GM21526 (cell line): ENCODE measurements around the gene SFMBT2.
A peak's percentile ranks its signal among the peaks of the same experiment; 100 is the strongest.

Source experiments
- ATAC-seq: cut with Tn5 transposase; IDR thresholded peaks from one replicate; pipeline ENCODE4 v1.9.1; 2021; ENCODE audit warnings: moderate library complexity; ENCODE audit not compliant: unreplicated experiment, low FRiP score

The SFMBT2 gene

GRCh38 chr10:7426349-7426748 lies 15.5 kb upstream of the SFMBT2 start:
- no peak for ATAC-seq

DNA sequence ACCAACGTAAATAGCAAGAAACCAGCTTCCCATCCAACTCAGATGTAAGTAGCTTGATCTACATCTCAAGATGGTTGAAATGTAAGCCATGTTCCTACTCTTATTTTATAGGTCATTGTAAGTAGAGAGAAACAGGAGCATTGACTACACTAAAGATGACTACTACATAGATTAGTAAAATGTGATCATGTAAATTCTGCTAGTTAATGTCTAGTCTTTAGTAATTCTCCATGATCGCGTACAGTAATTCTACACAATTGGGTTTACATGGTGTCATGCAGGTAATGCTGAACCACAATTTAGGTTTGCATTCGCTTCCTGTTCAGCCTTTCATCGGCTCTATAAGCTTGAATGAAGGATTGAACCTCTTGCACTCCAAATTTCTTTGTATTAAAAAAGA lies 14.9 kb upstream of the SFMBT2 start:
- ATAC-seq: no peak

DNA sequence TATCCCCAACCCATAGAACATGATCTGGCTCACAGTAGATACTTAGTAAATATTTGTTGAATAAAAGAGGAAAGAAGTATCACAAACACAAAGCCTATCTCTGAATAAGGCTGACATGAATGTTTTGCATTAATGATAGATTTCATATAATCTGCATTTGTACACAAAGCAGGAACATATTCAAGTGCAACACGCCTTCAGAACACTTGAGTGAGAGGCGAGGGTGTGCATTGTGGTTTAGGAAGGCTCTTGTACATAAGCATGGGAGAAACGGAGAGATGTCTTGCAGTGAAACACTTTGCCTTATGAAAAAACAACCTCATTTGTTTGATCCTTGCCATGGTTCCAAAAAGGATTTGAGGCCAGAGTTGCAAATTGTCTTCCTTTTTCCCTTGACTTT lies 14.1 kb upstream of the SFMBT2 start:
- no peak for ATAC-seq

DNA sequence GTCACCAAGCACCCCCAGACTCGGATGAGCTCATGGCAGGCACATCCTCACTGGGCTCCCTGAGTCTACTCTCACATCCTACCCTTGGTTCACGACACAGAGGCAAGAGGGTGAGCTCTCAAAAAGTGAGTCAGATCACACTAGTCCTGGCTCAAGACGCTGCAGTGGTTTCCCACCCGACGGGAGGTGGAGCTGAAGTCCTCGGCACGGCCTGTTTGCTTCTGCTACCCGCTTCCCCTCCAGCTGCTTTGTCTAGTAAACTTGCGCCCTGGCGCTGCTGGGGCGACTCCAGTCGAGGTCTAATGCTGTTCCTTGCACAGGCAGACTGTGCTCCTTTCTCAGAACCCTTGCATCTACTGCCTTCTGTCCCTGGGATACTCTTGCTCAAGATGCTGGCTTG lies 13.5 kb upstream of the SFMBT2 start:
- no peak for ATAC-seq

- no peak for ATAC-seq
Observed at GRCh38 chr10:7423521-7423920, 12.7 kb upstream of the SFMBT2 start.

DNA sequence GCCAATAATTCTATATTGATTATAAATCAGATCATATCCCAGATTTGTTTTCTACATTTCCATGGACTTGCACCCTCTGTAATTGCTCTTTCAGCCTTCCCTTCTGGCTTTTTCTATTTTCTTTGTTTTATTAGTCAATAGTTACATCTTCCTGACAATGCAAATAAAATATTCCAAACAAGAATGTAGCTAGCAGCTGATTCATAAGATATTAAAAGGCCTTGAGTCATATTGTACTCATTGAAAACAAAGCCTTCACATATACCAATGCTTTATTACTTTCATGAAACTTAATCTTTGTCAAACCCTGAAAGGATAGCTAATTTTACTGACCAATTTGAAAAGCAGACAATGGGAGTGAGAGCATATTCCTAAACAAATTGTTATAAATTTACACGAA lies 10.7 kb upstream of the SFMBT2 start:
- ATAC-seq: no peak

DNA sequence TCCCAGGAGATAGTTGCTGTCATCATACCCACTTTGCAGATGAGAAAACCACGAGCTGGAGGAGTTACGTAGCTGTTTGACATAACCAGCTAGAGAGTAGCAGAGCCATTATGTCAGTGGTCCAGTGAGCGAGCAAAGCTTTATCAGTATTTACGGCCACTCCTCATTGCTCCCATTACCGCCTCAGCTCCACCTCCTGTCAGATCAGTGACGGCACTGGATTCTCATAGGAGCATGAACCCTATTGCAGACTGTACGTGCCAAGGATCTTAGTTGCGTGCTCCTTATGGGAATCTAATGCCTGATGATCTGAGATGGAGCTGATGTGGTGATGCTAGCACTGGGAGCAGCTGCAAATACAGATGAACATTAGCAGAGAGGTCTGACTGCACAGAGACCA lies 9.2 kb upstream of the SFMBT2 start:
- ATAC-seq: no peak

DNA sequence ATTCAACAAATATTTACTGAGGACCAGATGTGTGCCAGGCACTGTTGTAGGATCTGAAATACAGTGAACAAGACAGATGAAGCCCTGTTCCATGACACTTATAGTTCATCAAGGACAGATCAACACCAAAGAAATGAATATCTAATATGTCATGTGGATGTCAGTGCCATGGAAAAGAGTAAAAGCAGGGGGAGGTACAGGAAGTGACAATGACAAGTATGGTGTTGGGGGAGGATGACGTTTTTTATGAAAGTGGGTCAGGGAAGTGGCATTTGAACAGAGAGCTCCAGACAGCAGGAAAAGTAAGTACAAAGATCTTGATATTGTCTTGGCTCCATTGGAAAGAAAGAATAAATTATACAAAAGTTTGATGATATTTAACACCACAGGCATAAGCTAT lies 7.0 kb upstream of the SFMBT2 start:
- ATAC-seq: no peak

DNA sequence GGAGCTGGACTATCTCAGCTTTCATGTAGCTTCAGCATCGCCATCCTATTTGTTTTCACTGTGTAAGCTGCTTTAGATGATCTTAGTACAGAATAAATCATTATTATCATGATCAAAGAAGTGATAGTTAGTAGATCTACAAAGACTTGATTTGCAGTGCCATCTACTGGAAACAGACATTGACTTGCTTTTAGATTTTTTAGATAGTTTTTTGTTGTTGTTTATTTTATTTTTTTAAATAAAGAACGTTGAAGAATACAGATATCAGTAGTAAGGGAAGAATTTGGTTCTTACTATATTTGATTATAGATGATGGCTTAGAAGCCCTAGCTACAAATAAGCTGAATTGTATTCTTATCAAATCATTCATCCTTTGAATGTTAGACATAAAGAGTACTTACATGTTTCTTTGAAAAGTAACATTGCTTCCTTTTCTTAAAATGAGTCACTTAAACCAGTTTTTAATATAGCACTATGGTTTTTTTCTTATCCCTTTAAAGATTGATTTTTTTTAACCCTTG lies 6.3 kb upstream of the SFMBT2 start:
- no peak for ATAC-seq

DNA sequence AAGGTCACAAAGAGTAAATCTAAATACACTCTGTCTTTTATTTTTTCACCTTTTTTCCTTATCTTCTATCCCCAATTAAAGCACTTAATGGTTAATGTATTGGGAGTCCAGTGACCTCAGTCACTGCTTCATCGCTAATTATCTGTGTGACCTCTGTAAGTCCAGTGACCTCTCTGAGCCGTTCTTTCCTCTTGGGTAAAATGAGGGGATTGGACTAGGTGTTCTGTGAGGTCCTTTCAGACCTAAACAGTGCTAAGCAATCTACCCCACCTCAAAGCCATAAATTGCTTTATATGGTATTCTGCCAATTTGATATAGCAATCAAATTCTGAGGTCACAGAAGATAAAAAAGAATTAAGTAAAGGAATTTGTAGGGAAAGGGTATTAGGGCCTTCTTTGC lies 3.9 kb upstream of the SFMBT2 start:
- ATAC-seq: no peak

DNA sequence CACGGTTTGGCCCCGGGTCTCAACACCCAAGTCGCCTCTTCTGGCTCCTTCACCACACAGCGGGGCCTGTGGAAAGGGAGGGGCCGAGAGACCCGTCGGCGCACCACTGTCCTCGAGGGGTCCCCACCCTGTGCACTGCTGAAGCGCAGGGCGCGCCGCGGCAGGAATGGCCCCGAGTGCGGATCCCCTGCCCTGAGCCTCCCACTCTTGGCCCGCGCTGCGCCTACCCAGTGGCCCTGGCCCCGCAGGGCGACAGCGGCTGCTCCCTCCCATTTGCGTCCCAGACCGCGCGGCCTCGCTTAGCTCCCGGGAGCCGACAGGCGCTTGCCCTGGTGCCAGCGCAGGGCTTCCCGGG lies 2.1 kb upstream of the SFMBT2 start:
- no peak for ATAC-seq

GRCh38 chr10:7412237-7412927 lies 1.5 kb upstream of the SFMBT2 start:
- no peak for ATAC-seq

DNA sequence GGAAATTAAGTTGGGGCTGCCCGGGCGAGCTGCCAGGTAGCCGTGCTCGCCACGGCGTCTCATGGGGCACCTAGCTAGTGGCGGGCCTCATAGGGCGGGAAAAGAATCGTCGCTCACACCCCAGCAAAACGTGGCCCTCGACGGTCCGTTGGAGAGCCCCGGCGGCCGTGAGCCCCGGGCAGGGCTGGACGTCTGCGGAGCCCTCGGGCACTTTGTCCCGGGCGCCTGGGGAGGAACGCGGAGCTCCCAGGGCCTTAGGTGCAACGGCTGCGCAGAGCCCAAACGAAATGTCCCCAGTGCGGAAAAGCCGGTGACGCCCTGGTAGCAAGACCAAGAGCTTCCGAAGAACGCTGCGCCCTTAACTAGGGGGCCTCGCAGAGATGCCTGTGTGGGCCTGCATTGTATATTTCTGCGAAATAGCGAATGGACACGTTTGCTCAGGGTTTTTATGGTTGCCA lies 866 bp upstream of the SFMBT2 start:
- ATAC-seq: no peak

DNA sequence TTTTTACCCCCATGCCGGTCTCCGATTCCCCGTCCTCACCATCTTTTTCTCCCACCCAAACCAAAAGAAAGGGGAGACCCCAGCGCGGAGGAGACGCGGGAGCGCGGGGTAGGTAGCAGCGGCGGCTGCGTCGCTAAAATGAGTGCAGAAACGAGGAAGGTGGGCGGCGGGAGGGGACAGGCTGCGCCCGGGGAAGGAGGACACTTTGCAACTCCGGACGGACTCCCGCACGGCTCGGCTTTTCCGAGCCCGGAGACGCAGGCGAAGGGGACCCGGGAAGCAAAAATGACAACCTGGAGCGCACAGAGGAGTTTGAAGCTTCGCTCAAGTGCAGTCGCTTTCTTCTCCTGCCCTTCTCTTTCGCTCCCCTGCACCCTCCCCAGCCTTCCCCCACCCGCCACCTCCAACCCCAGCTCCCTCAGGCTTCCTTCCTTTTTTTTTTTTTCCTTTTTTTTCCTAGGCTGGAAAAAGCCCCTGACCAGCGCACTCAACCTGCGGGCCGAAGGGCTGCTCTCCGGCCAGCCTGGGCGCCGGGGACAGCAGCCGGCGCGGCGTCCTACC lies 453 bp downstream of the SFMBT2 start:
- no peak for ATAC-seq

DNA sequence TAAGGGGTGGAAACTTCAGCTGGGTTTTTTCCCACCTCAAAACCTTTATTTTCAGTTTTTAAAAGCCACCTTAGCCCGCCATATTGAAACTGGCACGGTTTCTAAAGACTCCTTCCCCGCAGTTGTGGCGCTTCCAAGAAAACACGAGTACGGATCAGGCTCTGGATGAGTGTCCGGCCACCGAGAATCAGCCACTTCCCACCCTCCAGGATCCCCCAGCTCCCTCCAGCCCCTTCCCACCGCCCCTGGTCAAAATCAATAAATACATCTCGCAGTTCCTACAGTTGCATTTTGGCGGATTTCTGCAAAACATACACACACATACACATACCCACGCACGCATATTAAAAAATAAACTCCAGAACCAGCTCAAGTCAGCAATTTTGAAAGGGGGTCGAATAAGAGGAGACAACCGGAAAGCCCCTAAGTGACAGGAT lies 1.1 kb downstream of the SFMBT2 start:
- ATAC-seq: no peak

DNA sequence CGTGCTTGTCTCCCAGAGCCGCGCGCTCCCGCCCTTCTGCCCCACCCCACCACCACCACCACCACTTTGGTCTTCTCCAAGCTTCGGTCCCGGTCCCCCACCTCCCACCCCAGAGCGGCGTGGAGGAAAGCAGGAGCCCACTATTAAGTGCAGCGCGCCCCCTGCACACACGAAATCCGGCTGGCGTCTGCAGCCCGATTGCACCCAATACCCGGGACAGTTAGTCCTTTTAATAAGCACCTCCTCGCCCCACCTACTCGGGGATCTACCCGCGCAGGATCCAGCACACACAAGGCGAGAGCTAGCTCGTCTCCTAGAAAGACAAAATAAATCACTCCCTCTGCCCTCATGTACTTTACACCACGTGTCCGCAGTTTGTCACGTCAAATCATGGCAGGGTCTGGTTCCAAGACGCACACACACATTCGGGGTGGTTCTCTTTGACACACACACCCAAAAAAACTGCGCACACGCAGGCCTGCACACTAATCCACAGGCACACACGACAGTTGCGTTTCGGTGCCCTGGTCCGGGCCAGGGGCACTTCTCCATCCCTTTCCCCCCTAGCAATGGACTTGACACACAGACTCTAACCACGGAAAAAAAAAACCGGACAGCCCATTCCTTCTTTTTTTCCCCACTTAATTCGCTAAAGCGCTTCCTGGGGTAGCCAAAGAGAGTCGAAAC lies 1.6 kb downstream of the SFMBT2 start:
- ATAC-seq: peak; percentile 40

DNA sequence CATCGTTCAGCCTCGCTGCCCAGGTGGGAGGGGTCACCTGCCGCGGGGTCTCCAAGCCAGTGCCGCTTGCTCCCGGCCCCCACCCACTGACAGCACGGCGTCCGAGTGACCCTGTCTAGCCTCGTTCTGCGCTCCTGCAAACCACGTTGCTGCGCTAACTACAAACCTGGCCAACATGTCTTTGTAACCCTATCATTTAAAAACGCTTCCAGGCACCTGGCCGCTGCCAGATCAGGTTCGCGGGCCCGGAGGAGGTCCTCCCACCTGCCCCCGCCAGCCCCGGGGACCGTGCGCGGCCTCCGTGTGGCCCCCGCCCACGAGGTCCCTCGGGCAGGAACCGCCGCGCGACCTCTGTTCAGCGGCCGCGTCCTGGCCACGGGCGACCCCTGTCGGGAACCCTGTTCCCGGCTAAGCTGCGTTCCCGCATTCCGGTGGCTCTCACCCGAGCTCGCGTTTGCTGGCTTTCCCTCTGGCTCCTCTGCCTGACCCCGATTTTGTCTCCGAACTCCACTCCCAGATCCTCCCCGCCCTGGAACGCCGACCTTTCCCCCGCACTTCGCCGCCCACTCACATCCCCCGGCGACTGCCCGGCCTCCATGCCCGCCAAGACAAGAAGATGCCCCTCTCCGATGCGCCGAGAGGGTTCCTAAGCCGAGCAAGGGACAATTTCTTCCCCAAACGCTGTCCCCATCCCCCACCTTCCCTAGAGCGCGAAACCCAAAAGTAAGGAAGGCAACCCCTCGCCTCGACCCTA lies 2.4 kb downstream of the SFMBT2 start:
- peak; percentile 27 for ATAC-seq

DNA sequence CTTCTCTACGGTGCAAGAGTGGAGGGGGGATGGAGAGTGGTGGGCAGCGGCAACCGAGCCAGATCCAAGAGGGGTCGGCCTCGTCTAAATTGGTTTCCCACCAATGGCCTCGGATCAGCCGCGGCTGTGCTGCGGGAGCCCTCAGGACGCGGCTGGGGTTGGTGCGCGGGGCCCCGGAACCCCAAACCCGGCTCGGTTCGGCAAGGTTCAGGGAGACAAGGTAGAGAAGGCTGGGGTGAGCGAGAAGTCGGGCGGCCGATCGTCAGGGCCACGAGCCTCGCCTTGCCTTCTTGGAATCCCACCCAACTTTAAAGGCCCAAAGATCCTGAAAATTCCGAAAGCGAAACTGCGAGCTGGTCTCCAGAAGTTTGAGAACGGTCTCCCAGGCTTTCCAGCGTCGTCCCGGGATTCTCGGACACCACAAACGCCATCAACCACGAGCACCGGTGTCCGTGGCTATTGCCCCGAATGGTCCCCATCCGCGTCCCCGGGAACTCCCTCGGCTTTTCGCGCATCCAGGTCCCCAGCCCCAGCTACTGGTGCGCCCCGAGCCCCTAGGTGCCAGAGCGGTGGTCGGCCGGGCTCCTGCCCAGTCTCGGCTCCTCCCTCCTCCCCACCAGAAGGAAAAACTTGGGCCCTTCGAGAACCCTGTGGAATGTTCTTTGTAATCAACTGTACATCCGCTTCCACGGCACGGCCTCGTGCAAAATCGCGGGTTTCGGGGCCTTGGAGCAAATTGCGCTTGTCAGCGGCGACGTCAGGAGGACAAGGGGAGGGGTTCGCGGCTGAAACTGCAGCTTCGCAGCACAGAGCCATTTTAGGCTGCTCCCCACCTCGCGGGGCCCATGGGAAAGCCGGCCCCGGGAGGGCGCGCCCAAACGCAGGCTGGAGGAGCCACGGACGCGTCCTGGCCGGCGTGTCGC lies 3.2 kb downstream of the SFMBT2 start:
- peak; percentile 6 for ATAC-seq

- no peak for ATAC-seq
Observed at GRCh38 chr10:7406712-7407333, 4.0 kb downstream of the SFMBT2 start.

DNA sequence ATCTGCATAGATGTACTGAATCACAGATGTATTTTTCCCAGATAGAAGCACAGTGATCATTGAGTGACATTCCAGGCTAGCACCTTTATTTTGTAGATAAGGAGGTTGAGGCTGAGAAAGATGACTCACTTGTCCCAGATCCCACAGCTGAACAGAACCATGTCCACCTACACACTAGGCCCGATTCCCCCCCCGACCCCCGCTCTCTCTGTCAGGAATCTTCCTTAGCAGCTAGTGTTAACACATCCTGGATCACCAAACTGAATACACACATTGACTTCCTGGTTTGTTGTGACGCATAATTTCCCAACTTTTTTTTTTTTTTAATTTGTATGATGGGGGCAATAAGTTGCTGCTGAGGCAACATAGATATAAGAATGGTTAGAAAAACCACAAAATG lies 5.2 kb downstream of the SFMBT2 start:
- ATAC-seq: no peak
